ENCODE results near the gene STX7. TPM values are rescaled to one million over a fixed set of nuclear protein-coding genes. Genes with fewer than 3 reads are reported as not detected.

The STX7 gene
- total and polyA plus RNA-seq, 2 donors (not counting 3 experiments of a cell fraction or from before 2014, with no cell fraction given): 13.4 to 45.5 TPM

- dilution Hi-C loops (cut with MboI; ENCODE audit: extremely low pct_ligation_motif_present, low sequenced_read_pairs): no loop called here
- BruUV-seq (replicated peaks): no TSS peak
- H2AFZ ChIP-seq (ENCODE audit: low read depth, low read length): no peak overlapping the region
- no peaks in the 10 kb centered on the region for H3K79me2 ChIP-seq (ENCODE audit: control insufficient read depth, insufficient read depth, low read length)
- intact Hi-C loops (cut with micrococcal nuclease): no loop called here
- no peaks in the 10 kb centered on the region for H3K4me1 ChIP-seq (ENCODE audit: control insufficient read depth, extremely low read depth, insufficient read depth, low read length)
- H4K20me1 ChIP-seq (replicated peaks; ENCODE audit: control insufficient read depth, extremely low read depth, insufficient read depth, low read length): no peaks in the 10 kb centered on the region
- no peaks in the 10 kb centered on the region for H3K9me3 ChIP-seq (replicated peaks; ENCODE audit: control insufficient read depth, insufficient read depth, low read length)
- H3K9ac ChIP-seq (replicated peaks; ENCODE audit: extremely low read depth, insufficient read depth, low read length): no peak overlapping the region
- CTCF ChIA-PET: no interaction called here
- DNase-seq (ENCODE audit: low read depth, low spot score) (no peak), FAIRE-seq (no peak)
- no peaks in the 10 kb centered on the region for H3K9me1 ChIP-seq (replicated peaks; ENCODE audit: control insufficient read depth, extremely low read depth, insufficient read depth, low read length)
- H3K36me3 ChIP-seq (ENCODE audit: control insufficient read depth in 2 of 2, extremely low read depth in 1 of 2, insufficient read depth in 2 of 2, low read length in 2 of 2): no peaks in the 10 kb centered on the region
- H3K4me3 ChIP-seq (replicated peaks in 1 of 3; ENCODE audit: insufficient read depth in 1 of 3, low read depth in 1 of 3, low read length in 3 of 3): no peak overlapping the region
- peaks cover 0 to 3% of the 10 kb centered on the region in 2 experiments for H3K27me3 ChIP-seq (ENCODE audit: control insufficient read depth in 2 of 2, insufficient read depth in 2 of 2, low read length in 2 of 2)
- POLR2A ChIA-PET: no interaction called here
- H3K4me2 ChIP-seq (ENCODE audit: insufficient read depth, low read length): no peak overlapping the region
- H3K27ac ChIP-seq (ENCODE audit: insufficient read depth, low read depth, low read length): no peak overlapping the region
- TF ChIP-seq MYC (IDR thresholded peaks at IDR 0.05; ENCODE audit: low read depth, low read length): no peak
- TF ChIP-seq CTCF (IDR thresholded peaks at IDR 0.05; ENCODE audit: extremely low read depth in 1 of 2, insufficient read depth in 1 of 2, low read depth in 1 of 2, low read length in 2 of 2): no peak
- TF ChIP-seq GATA2 (IDR thresholded peaks at IDR 0.05; ENCODE audit: insufficient read depth, insufficient read length, low read depth, low read length): no peak
- TF ChIP-seq POLR2A (IDR thresholded peaks at IDR 0.05; ENCODE audit: low read depth, low read length): no peak
- TF ChIP-seq POLR2AphosphoS5 (IDR thresholded peaks at IDR 0.05; ENCODE audit: insufficient read depth, low read depth, low read length): no peak
- TF ChIP-seq MAX (IDR thresholded peaks at IDR 0.05; ENCODE audit: insufficient read depth, insufficient read length): no peak
- no peak for TF ChIP-seq FOS (IDR thresholded peaks at IDR 0.05; ENCODE audit: borderline replicate concordance, insufficient read depth, low read length)
- no peak for TF ChIP-seq EZH2 (IDR thresholded peaks at IDR 0.05; ENCODE audit: borderline replicate concordance, low read depth, low read length, severe bottlenecking)
- TF ChIP-seq JUN (IDR thresholded peaks at IDR 0.05; ENCODE audit: borderline replicate concordance, insufficient read depth, insufficient read length, low read depth): no peak
These were observed 89.1 kb downstream of the STX7 start for GRCh38 chr6:132423839-132424238.

All from endothelial cell of umbilical vein (primary cell).